ENCODE results near the gene ITGB3BP.
A peak's percentile ranks its signal among the peaks of the same experiment; 100 is the strongest.

The ITGB3BP gene

DNA sequence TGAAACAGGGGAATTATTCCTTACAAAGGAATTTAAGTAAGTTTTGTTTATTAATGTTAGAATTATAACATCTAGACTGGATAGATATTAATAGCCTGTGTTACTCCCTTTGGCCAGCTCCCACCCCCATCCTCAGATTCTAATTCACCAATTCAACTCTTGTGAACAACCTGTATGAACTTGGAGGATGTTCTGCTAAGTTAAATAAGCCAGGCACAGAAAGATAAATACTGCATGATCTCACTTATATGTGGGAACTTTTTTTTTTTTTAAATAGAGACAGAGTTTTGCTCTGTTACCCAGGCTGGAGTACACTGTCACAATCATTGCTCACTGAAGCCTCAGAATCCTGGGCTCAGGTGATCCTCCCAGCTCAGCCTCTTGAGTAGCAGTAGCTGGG lies 32.5 kb upstream of the ITGB3BP start:
- TF ChIP-seq, protein P1, sequence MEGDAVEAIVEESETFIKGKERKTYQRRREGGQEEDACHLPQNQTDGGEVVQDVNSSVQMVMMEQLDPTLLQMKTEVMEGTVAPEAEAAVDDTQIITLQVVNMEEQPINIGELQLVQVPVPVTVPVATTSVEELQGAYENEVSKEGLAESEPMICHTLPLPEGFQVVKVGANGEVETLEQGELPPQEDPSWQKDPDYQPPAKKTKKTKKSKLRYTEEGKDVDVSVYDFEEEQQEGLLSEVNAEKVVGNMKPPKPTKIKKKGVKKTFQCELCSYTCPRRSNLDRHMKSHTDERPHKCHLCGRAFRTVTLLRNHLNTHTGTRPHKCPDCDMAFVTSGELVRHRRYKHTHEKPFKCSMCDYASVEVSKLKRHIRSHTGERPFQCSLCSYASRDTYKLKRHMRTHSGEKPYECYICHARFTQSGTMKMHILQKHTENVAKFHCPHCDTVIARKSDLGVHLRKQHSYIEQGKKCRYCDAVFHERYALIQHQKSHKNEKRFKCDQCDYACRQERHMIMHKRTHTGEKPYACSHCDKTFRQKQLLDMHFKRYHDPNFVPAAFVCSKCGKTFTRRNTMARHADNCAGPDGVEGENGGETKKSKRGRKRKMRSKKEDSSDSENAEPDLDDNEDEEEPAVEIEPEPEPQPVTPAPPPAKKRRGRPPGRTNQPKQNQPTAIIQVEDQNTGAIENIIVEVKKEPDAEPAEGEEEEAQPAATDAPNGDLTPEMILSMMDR (conservative IDR thresholded peaks at IDR 0.05; ENCODE audit: low read depth, low read length): no peak
- DNase-seq (ENCODE audit: low read depth): no peak
- no peak overlapping the region for H3K4me3 ChIP-seq (ENCODE audit: low read length)

DNA sequence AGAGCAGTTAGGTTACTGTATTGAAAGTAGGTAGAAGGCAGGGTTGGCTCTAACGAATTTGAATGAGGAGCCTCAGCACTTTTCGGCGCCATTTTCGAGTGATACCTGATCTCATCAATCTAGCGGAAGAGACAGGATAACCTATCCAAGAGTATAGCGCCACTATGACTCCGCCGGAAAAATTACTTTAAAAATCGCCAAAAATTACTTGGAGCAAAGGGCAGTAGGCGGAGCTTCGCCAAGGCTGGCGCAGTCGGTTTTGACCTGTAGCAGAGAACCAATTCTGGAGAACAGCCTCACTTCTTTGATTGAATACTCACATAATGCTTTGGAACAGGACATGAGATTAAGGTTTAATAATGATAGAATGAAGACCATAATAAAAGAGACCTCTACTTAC lies 25.9 kb upstream of the ITGB3BP start:
- TF ChIP-seq, protein P1 (conservative IDR thresholded peaks at IDR 0.05; ENCODE audit: low read depth, low read length): no peak
- no peak for DNase-seq (ENCODE audit: low read depth)
- H3K4me3 ChIP-seq (ENCODE audit: low read length): no peak overlapping the region

DNA sequence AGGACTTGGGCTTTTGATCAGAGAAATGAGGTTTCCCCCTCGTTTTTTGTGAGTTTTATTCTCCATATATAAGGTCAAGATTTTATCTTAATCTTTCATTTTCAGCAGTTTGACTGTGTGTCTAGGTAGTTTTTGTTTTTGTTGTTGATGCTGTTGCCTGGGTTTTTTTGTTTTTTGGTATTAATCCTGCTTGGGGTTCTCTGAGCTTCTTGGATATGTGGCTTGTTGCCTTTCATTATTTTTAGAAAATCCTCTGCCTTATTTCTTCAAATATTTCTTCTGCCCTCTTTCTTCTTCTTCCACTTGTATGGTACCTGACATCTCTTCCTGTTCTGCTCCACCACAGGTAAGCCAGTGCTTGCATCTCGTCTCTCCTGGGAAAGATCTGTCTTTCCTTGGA lies 25.3 kb upstream of the ITGB3BP start:
- TF ChIP-seq, protein P1 (conservative IDR thresholded peaks at IDR 0.05; ENCODE audit: low read depth, low read length): no peak
- no peak overlapping the region for H3K4me3 ChIP-seq (ENCODE audit: low read length)
- DNase-seq (ENCODE audit: low read depth): no peak

DNA sequence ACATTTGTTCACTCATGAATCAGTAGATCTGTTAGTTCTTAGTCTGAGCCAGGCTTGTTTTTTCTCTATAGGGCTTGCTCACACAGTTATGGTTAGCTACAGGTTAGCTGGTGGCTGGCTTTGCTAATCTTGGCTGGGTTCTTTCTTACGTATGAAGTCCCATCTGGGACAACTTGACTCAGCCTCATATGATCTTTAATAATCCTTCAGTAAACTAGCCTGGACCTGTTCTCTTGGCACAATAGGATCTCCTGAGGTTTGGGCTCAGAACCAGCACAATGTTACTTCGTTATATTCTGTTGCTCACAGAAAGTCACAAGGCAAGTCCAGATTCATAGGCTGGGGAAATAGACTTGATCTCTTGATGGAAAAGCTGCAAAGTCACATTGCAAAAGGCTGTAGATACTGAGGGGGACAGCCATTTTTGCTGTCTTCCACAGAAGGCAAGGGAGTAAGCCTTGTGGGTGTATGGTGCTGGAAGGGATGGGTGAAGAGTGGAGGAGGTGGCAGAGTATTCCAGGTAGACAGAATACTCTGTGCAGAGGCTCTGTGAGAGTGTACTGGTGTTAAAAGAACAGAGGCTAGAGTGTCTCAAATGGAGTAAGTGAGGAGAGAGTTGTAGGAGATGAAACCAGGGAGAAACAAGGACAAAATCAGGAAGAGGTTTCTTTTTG lies 24.7 kb upstream of the ITGB3BP start:
- DNase-seq (ENCODE audit: low read depth): peak; percentile 81
- TF ChIP-seq, protein P1 (conservative IDR thresholded peaks at IDR 0.05; ENCODE audit: low read depth, low read length): no peak
- H3K4me3 ChIP-seq (ENCODE audit: low read length): no peak overlapping the region

DNA sequence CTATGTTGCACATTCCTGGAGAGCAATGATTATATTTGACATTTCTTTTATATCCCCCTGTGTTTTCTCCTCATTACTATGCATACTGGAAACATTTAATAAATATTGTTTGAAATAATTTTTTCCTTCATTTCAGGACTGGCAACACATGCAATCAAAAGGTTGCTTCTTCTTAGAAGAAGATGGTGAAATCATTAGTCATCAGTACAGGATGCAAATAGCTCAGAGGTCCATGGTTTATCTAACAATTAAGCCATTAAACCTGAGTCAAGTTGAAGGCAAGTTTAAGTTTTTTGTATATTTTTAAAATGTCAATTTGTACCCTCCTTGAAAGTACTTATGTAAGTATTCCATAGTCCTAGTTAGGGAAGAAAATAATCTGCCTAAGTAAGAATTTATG lies 22.8 kb upstream of the ITGB3BP start:
- TF ChIP-seq, protein P1 (conservative IDR thresholded peaks at IDR 0.05; ENCODE audit: low read depth, low read length): no peak
- DNase-seq (ENCODE audit: low read depth): no peak

GRCh38 chr1:63537940-63538339 lies 14.9 kb upstream of the ITGB3BP start:
- DNase-seq (ENCODE audit: low read depth): no peak
- TF ChIP-seq, protein P1 (conservative IDR thresholded peaks at IDR 0.05; ENCODE audit: low read depth, low read length): peak; percentile 46
- no peak overlapping the region for H3K4me3 ChIP-seq (ENCODE audit: low read length)

More for the DNA sequence above, 22.8 kb upstream of the ITGB3BP start:
- no peak overlapping the region for H3K4me3 ChIP-seq (ENCODE audit: low read length)

DNA sequence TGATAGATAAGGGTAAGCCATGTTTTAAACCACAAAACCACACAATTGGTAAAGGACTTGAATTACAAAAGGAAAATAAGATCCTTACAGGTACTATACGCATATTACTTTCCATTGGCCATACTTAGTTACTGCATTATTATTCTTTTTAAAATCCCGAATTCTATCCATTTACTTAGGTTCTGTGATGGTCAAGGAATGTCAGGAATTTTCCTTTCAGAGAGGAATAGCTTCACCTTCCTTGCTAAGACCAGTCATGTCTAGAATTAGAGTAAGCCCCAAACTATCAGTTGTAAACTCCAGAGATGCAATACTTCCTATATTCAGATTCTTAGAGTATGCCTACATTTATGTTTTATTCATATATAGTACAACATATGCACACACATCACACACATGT lies 14.0 kb upstream of the ITGB3BP start:
- DNase-seq (ENCODE audit: low read depth): no peak
- TF ChIP-seq, protein P1 (conservative IDR thresholded peaks at IDR 0.05; ENCODE audit: low read depth, low read length): no peak
- H3K4me3 ChIP-seq (ENCODE audit: low read length): no peak overlapping the region
